HFFc6 (cell line): Measurements from ENCODE around the gene GPR45. TPM values are rescaled to one million over a fixed set of nuclear protein-coding genes. Genes with fewer than 3 reads are reported as not detected.

Experiments used
- DNase-seq: peaks from one replicate; pipeline ENCODE4 v3.0.0-alpha.2; 2018
- H3K27ac Mint-ChIP-seq: 2 replicates; pipeline ENCODE4 v1.8.0; 2020; ENCODE audit warnings: mild to moderate bottlenecking, mixed read lengths
- H3K27me3 Mint-ChIP-seq: 2 replicates; pipeline ENCODE4 v1.8.0; 2021; ENCODE audit warnings: mild to moderate bottlenecking, moderate library complexity, mixed read lengths; ENCODE audit not compliant: insufficient read depth
- H3K36me3 Mint-ChIP-seq: 2 replicates; pipeline ENCODE4 v1.8.0; 2021; ENCODE audit warnings: low read depth, mixed read lengths
- H3K4me1 Mint-ChIP-seq: 2 replicates; pipeline ENCODE4 v1.8.0; 2020; ENCODE audit warnings: low read depth, mixed read lengths
- H3K4me3 Mint-ChIP-seq: 2 replicates; pipeline ENCODE4 v1.8.0; 2020; ENCODE audit warnings: mild to moderate bottlenecking, moderate library complexity, mixed read lengths
- H3K9me3 Mint-ChIP-seq: 2 replicates; pipeline ENCODE4 v1.8.0; 2020; ENCODE audit warnings: mild to moderate bottlenecking, mixed read lengths
- CTCF ChIP-seq: fragments of 200-600 bp; sonication (generic); IDR thresholded peaks from 2 replicates; pipeline ENCODE4 v1.5.0; 2021; ENCODE audit warnings: antibody characterized with exemption, mild to moderate bottlenecking
- total RNA-seq, 6 experiments: library from RNA; stranded (reverse); fragmentation: NEBNext Ultra II Directional; extraction: Animal tissue kit (Norgen Biotek cat#: 25700); gene quantifications; 2 replicates in 1 of 6; 3 replicates in 5 of 6; pipeline ENCODE4 v1.2.3, GENCODE V29; 2021

GPR45 gene
- total RNA-seq, 6 experiments from 2014 or later = not detected

GRCh38 chr2:105224444-105224843 is 17.1 kb upstream of the GPR45 start:
- Mint-ChIP-seq H3K4me3 (no peak overlapping the region), H3K27ac (no peak overlapping the region), H3K4me1 (no peaks in the 10 kb centered on the region), H3K27me3 (peaks cover 25% of the 10 kb centered on the region), H3K36me3 (no peaks in the 10 kb centered on the region), H3K9me3 (no peaks in the 10 kb centered on the region)
- no peak for DNase-seq
- no peak for TF ChIP-seq CTCF

DNA sequence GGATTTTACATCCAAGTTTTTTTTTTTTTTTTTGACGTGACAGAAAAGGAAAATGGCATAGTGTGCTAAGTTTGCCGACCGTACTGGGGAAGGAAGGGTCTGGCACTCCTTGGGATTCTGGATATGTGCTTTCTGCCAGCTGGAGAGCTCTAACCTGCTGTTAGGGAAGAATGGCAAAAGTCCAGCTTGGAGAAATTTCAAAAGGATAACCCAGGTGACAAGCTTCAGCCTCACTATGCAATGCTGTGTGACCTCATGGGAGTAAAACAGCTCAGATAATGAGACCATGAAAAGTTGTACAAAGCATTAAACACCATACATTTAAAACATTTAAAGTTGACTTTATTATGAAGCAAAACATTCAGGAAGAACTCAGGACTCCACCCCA is 10.3 kb upstream of the GPR45 start:
- peaks cover 12% of the 10 kb centered on the region for H3K27me3 Mint-ChIP-seq
- H3K9me3 Mint-ChIP-seq = no peaks in the 10 kb centered on the region
- H3K4me3 Mint-ChIP-seq = no peak overlapping the region
- H3K27ac Mint-ChIP-seq = no peak overlapping the region
- no peaks in the 10 kb centered on the region for H3K36me3 Mint-ChIP-seq
- peaks cover 15% of the 10 kb centered on the region for H3K4me1 Mint-ChIP-seq
- no peak for TF ChIP-seq CTCF
- DNase-seq = no peak

GRCh38 chr2:105235388-105236059 is 6.0 kb upstream of the GPR45 start:
- Mint-ChIP-seq H3K4me3 (no peak overlapping the region), H3K27me3 (peaks cover 6% of the 10 kb centered on the region), H3K4me1 (peaks cover 39% of the 10 kb centered on the region), H3K27ac (peak overlapping the region; percentile 55; the same call in 1 of the 2 replicates), H3K36me3 (no peaks in the 10 kb centered on the region), H3K9me3 (no peaks in the 10 kb centered on the region)
- peak; percentile 93 for TF ChIP-seq CTCF
- DNase-seq = peak; percentile 71

DNA sequence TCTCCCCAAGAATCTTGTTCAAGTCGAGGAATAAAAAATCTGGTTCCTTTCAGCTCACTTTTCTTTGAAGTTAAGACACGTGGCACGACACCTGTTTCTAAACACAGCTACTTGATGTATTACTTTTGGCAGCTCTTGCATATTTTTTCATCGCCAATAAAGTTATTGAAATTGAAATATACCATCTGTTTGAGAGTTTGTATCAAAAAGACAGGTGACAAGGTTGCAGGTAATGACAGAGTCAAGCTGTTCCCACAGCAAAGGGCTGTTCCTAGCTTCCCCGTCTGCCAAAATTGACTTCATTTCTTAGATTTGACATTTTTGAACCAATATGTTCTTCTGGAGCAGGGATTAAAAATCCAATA is 5.5 kb upstream of the GPR45 start:
- no peak for TF ChIP-seq CTCF
- no peaks in the 10 kb centered on the region for H3K9me3 Mint-ChIP-seq
- DNase-seq = no peak
- H3K27ac Mint-ChIP-seq = 0 out of 2 replicates have a peak overlapping the region, but pooled peaks have one; percentile 55
- 0 out of 2 replicates have a peak, but pooled peaks cover 3% of the 10 kb centered on the region for H3K27me3 Mint-ChIP-seq
- peaks cover 40% of the 10 kb centered on the region for H3K4me1 Mint-ChIP-seq
- no peak overlapping the region for H3K4me3 Mint-ChIP-seq
- H3K36me3 Mint-ChIP-seq = no peaks in the 10 kb centered on the region

- Mint-ChIP-seq H3K4me1 (peaks cover 40% of the 10 kb centered on the region), H3K27me3 (0 out of 2 replicates have a peak, but pooled peaks cover 3% of the 10 kb centered on the region), H3K4me3 (no peak overlapping the region), H3K9me3 (no peaks in the 10 kb centered on the region), H3K36me3 (no peaks in the 10 kb centered on the region), H3K27ac (no peak overlapping the region)
- no peak for TF ChIP-seq CTCF
- no peak for DNase-seq
Measured at GRCh38 chr2:105237045-105237765, 4.3 kb upstream of the GPR45 start.
